GM23248 (cell line): ENCODE measurements around the gene NYAP1. TPM values are rescaled to one million over a fixed set of nuclear protein-coding genes. Genes with fewer than 3 reads are reported as not detected.

Experiments used
- DNase-seq: peaks from one replicate; pipeline ENCODE4 v3.0.0-alpha.2; 2015
- H2AFZ ChIP-seq: fragments of 200-600 bp; sonication (generic); 2 replicates; pipeline ENCODE4 v1.6.1; 2016; ENCODE audit warnings: antibody characterized with exemption
- H3F3A ChIP-seq: fragments of 200-600 bp; sonication (generic); 2 replicates; pipeline ENCODE4 v1.6.1; 2016; ENCODE audit warnings: mild to moderate bottlenecking, antibody characterized with exemption, mixed run types; ENCODE audit not compliant: insufficient read depth
- H3K27ac ChIP-seq: fragments of 200-600 bp; sonication (generic); 2 replicates; pipeline ENCODE4 v1.5.1; 2016; ENCODE audit warnings: mild to moderate bottlenecking
- H3K27me3 ChIP-seq: fragments of 200-600 bp; sonication (generic); replicated peaks from 2 replicates; pipeline ENCODE4 v1.6.1; 2016; ENCODE audit warnings: mild to moderate bottlenecking; ENCODE audit not compliant: insufficient read depth
- H3K36me3 ChIP-seq: fragments of 200-600 bp; sonication (generic); 2 replicates; pipeline ENCODE4 v1.6.1; 2016; ENCODE audit warnings: low read depth, mild to moderate bottlenecking
- H3K4me1 ChIP-seq: fragments of 200-600 bp; sonication (generic); 2 replicates; pipeline ENCODE4 v1.6.1; 2016; ENCODE audit warnings: mild to moderate bottlenecking; ENCODE audit not compliant: insufficient read depth
- H3K4me2 ChIP-seq: fragments of 200-600 bp; sonication (generic); one replicate; pipeline ENCODE4 v1.6.1; 2016; ENCODE audit warnings: mild to moderate bottlenecking; ENCODE audit not compliant: unreplicated experiment
- H3K4me3 ChIP-seq: fragments of 200-600 bp; sonication (generic); 2 replicates; pipeline ENCODE4 v1.5.1; 2016; ENCODE audit warnings: mild to moderate bottlenecking
- H3K79me2 ChIP-seq: fragments of 200-600 bp; sonication (generic); 2 replicates; pipeline ENCODE4 v1.6.1; 2016; ENCODE audit warnings: mild to moderate bottlenecking; ENCODE audit not compliant: insufficient read depth
- H3K9ac ChIP-seq: fragments of 200-600 bp; sonication (generic); 2 replicates; pipeline ENCODE4 v1.6.1; 2016; ENCODE audit warnings: mild to moderate bottlenecking
- H3K9me2 ChIP-seq: fragments of 200-600 bp; sonication (generic); 2 replicates; pipeline ENCODE4 v1.6.1; 2016; ENCODE audit warnings: mixed run types, mild to moderate bottlenecking, moderate library complexity; ENCODE audit not compliant: insufficient read depth
- H3K9me3 ChIP-seq: fragments of 200-600 bp; sonication (generic); one replicate; pipeline ENCODE4 v1.6.1; 2017; ENCODE audit warnings: low read depth
- H4K20me1 ChIP-seq: fragments of 200-600 bp; sonication (generic); 2 replicates; pipeline ENCODE4 v1.6.0; 2016; ENCODE audit not compliant: insufficient read depth
- EZH2 ChIP-seq: fragments of 200-600 bp; sonication (generic); IDR thresholded peaks from 2 replicates; pipeline ENCODE4 v1.6.1; 2018; ENCODE audit warnings: antibody characterized with exemption, mild to moderate bottlenecking; ENCODE audit not compliant: insufficient read depth, poor library complexity, severe bottlenecking
- EZH2phosphoT487 ChIP-seq: fragments of 200-600 bp; sonication (generic); IDR thresholded peaks from 2 replicates; pipeline ENCODE4 v1.6.1; 2018; ENCODE audit warnings: antibody characterized with exemption, moderate library complexity, mild to moderate bottlenecking, low read depth; ENCODE audit not compliant: insufficient read depth
- WGBS, 2 experiments: methylation state at CpG; one replicate each; pipeline ENCODE4 v1.1.6; 2015 to 2017; ENCODE audit warnings: low lambda C conversion rate in 2 of 2, low coverage in 1 of 2; ENCODE audit errors: missing lambda C conversion rate in 2 of 2; 5-methylcytosine and 5-hydroxymethylcytosine counted together
- in situ Hi-C: fragments of 300-500 bp; cut with MboI; formaldehyde crosslinking; loops from 2 replicates; pipeline ENCODE4 v1.15.0; 2020
- polyA plus RNA-seq: library from polyadenylated mRNA; unstranded; fragments of >200 nt; fragmentation: Nextera tagmentation; extraction: Ambion mirVana; gene quantifications from 2 replicates; pipeline ENCODE4 v1.2.1, GENCODE V29; 2016
- total RNA-seq: library from RNA; depleted of rRNA; stranded (reverse); fragments of >200 nt; shearing (Covaris generic); gene quantifications from 2 replicates; pipeline ENCODE4 v1.2.3, GENCODE V29; 2014

Gene NYAP1
- total and polyA plus RNA-seq, 2 experiments from 2014 or later = not detected

DNA sequence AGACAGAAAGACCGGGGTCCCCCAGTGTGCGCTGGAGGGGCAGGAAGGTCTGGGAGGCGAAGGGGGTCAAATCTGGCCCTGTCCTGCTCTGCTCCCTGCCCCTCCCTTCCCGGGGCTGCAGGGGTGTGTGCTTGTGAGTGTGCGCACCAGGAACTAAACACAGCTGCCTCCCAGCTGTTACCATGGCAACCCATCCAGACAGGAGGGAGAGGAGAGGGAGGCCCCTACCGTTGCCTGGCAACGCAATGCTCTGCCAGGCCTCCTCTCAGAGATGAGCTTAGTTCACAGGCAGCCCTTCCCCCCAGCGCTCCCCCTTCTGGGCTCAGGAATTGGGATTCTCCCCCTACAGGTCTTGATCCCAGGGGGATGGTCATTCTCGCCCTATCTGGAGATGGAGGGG is 6.1 kb downstream of the NYAP1 start:
- H3K4me1 ChIP-seq = no peaks in the 10 kb centered on the region
- no peaks in the 10 kb centered on the region for H3K36me3 ChIP-seq
- no peak overlapping the region for H3K4me3 ChIP-seq
- H3K9me3 ChIP-seq = no peaks in the 10 kb centered on the region
- no peaks in the 10 kb centered on the region for H3K27me3 ChIP-seq
- in situ Hi-C loops = no loop called here
- DNase-seq = peak; percentile 85
- no peak overlapping the region for H3K9ac ChIP-seq
- no peaks in the 10 kb centered on the region for H3K79me2 ChIP-seq
- no peak for TF ChIP-seq EZH2
- no peak for TF ChIP-seq EZH2phosphoT487
- H2AFZ ChIP-seq = no peak overlapping the region
- no peak overlapping the region for H3K4me2 ChIP-seq
- no peak overlapping the region for H3K27ac ChIP-seq
- H4K20me1 ChIP-seq = no peaks in the 10 kb centered on the region
- 12 to 29% methylated on average over 6 to 9 of the region's 9 CpGs for WGBS, 2 experiments
- H3F3A ChIP-seq = no peaks in the 10 kb centered on the region
- H3K9me2 ChIP-seq = no peaks in the 10 kb centered on the region

DNA sequence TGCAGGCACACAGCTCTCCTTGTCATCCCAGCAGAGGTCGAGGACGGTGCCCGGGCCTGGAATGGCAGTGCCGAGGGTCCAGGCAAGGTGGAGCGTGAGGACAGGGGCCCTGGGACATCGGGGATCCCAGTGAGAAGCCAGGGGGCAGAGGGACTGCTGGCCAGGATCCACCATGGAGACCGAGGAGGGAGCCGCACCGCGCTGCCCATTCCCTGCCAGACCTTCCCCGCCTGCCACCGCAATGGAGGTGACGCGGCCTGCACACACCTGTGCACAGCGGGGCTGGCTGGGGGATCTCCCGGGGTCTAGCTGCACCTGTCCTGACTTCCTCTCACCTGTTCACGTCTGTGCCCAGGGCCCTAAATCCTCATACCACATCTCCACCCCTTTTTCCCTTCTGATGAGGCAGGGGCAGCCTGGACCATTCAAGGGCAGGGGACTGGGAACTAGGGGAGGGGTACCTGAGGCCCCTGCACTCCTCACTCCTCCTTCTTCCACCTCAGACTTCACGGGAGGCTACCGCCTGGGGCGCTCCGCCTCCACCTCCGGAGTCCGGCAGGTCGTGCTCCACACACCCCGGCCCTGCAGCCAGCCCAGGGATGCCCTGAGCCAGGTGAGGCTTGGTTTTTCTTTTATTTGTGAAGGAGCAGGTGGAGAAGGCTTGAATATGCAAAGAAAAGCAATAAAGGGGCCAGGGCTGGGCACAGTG is 6.9 kb downstream of the NYAP1 start:
- Histone ChIP-seq H4K20me1 (no peaks in the 10 kb centered on the region), H3F3A (no peaks in the 10 kb centered on the region), H3K4me1 (no peaks in the 10 kb centered on the region), H3K9ac (no peak overlapping the region), H3K9me3 (no peaks in the 10 kb centered on the region), H3K36me3 (no peaks in the 10 kb centered on the region), H3K79me2 (no peaks in the 10 kb centered on the region), H3K27me3 (no peaks in the 10 kb centered on the region), H3K4me3 (no peak overlapping the region), H3K4me2 (no peak overlapping the region), H2AFZ (no peak overlapping the region), H3K27ac (no peak overlapping the region), H3K9me2 (no peaks in the 10 kb centered on the region)
- TF ChIP-seq EZH2phosphoT487 = no peak
- no peak for TF ChIP-seq EZH2
- no peak for DNase-seq
- 87 to 88% methylated on average over 23 to 25 of the region's 25 CpGs for WGBS, 2 experiments
- in situ Hi-C loops = no loop called here

DNA sequence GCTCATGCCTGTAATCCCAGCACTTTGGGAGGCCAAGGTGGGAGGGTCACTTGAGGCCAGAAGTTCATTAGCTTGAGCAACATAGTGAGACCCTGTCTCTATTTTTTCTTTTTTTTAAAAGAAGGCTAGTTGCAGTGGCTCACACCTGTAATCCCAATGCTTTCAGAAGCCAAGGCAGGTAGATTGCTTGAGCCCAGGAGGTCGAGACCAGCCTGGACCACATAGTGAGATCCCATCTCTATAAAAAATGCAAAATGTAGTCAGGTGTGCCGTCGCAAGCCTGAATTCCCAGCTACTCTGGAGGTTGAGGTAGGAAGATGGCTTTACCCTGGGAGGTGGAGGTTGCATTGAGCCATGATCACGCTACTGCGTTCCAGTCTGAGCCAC is 7.5 kb downstream of the NYAP1 start:
- no peaks in the 10 kb centered on the region for H3K27me3 ChIP-seq
- H4K20me1 ChIP-seq = no peaks in the 10 kb centered on the region
- in situ Hi-C loops = no loop called here
- no peaks in the 10 kb centered on the region for H3K4me1 ChIP-seq
- H2AFZ ChIP-seq = no peak overlapping the region
- no peak for DNase-seq
- no peak overlapping the region for H3K4me3 ChIP-seq
- H3K36me3 ChIP-seq = no peaks in the 10 kb centered on the region
- no peak overlapping the region for H3K27ac ChIP-seq
- no peak overlapping the region for H3K9ac ChIP-seq
- no peaks in the 10 kb centered on the region for H3K79me2 ChIP-seq
- H3K9me2 ChIP-seq = no peaks in the 10 kb centered on the region
- H3K9me3 ChIP-seq = no peaks in the 10 kb centered on the region
- H3F3A ChIP-seq = no peaks in the 10 kb centered on the region
- H3K4me2 ChIP-seq = no peak overlapping the region
- WGBS, 2 experiments = 78 to 79% methylated on average over 5 of the region's 5 CpGs
- TF ChIP-seq EZH2phosphoT487 = no peak
- TF ChIP-seq EZH2 = no peak

DNA sequence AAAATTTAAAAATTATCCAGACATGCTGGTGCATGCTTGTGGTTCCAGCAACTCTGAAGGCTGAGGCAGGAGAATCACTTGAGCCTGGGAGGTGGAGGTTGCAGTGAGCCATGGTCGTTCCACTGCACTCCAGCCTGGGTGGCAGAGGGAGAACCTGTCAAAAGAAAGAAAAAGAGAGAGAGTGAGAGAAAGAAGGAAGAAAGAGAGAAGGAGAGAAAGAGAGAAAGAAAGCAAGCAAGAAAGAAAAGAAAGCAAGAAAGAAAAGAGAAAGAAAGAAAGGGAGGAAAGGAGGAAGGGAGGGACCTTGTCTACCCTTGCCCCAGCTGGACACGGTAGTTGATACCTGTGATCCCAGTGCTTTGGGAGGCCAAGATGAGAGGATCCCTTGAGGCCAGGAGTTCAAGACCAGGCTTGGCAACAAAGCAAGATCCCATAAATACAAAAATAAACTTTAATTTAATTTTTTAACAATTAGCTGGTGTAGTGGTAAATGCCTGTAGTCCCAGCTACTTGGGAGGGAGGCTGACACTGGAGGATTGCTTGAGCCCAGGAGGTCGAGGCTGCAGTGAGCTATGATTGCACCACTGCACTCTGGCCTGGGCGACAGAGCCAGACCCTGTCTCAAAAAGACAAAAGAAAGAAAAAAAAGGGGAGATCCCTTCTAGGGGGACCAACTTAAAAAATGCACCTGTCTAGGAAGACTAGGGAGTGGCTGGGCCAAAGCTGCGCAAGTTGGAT is 9.2 kb downstream of the NYAP1 start:
- H3K9ac ChIP-seq = no peak overlapping the region
- H3K27ac ChIP-seq = no peak overlapping the region
- no peaks in the 10 kb centered on the region for H3K9me3 ChIP-seq
- TF ChIP-seq EZH2phosphoT487 = no peak
- no peak for TF ChIP-seq EZH2
- H3F3A ChIP-seq = no peaks in the 10 kb centered on the region
- H4K20me1 ChIP-seq = no peaks in the 10 kb centered on the region
- no peaks in the 10 kb centered on the region for H3K36me3 ChIP-seq
- no peaks in the 10 kb centered on the region for H3K4me1 ChIP-seq
- no peaks in the 10 kb centered on the region for H3K79me2 ChIP-seq
- no peak overlapping the region for H3K4me3 ChIP-seq
- in situ Hi-C loops = no loop called here
- DNase-seq = no peak
- H3K9me2 ChIP-seq = no peaks in the 10 kb centered on the region
- no peak overlapping the region for H2AFZ ChIP-seq
- no peaks in the 10 kb centered on the region for H3K27me3 ChIP-seq
- no peak overlapping the region for H3K4me2 ChIP-seq
- WGBS, 2 experiments = 87 to 89% methylated on average over 5 of the region's 5 CpGs
